ENCODE results near the gene NLRX1. TPM values are rescaled to one million over a fixed set of nuclear protein-coding genes. Genes with fewer than 3 reads are reported as not detected.
"Not testable (repeated sequence)": the region's sequence is repeated elsewhere in the genome, so short reads cannot be mapped to it uniquely, and the experiment has no call there.

The NLRX1 gene
- total RNA-seq, 3 donors from 2014 or later: 9.7 to 13.2 (median 9.7) TPM

DNA sequence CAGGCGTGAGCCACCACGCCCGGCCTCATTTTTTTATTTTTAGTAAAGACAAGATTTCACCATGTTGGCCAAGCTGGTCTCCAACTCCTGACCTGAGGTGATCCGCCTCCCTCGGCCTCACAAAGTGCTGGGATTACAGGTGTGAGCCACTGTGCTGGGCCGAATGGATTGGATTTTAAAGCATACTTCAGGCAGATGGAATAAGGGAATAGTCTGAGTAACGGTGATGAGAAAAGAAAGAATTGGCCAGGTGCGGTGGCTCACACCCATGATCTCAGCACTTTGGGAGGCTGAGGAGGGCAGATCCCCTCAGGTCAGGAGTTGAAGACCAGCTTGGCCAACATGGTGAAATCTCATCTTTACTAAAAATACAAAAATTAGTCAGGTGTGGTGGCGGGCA, 35.5 kb downstream of the NLRX1 start:
- DNase-seq (no peak), ATAC-seq (no peak)
- Mint-ChIP-seq H3K9me3 (no peaks in the 10 kb centered on the region), H3K4me1 (ENCODE audit: low read depth) (peaks cover 18% of the 10 kb centered on the region), H3K4me3 (no peak overlapping the region), H3K27me3 (ENCODE audit: low read depth) (no peaks in the 10 kb centered on the region), H3K36me3 (ENCODE audit: insufficient read depth) (no peaks in the 10 kb centered on the region)

DNA sequence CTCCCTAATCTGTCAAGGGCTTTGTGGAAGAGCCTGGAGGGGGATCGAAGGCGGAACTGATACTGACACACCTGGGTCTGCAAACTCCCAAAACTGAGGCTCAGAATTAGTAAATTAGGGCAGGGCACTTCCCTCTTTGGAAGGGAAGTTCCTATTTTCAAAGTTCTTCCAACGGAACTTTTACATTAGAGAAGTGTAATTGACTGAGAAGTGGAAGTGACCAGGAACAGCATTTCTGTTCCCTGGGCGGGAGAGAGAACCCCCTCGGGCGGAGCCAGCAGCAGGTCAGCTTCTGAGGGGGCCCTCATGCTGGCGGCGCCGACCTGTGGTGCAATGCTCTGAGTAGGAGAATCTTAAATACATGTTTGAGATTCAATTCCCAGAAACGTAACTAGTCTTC, 36.6 kb downstream of the NLRX1 start:
- ATAC-seq: no peak
- no peaks in the 10 kb centered on the region for H3K36me3 Mint-ChIP-seq (ENCODE audit: insufficient read depth)
- H3K4me3 Mint-ChIP-seq: peak overlapping the region; percentile 48
- no peak for DNase-seq
- H3K27me3 Mint-ChIP-seq (ENCODE audit: low read depth): no peaks in the 10 kb centered on the region
- peaks cover 26% of the 10 kb centered on the region for H3K4me1 Mint-ChIP-seq (ENCODE audit: low read depth)
- H3K9me3 Mint-ChIP-seq: no peaks in the 10 kb centered on the region

DNA sequence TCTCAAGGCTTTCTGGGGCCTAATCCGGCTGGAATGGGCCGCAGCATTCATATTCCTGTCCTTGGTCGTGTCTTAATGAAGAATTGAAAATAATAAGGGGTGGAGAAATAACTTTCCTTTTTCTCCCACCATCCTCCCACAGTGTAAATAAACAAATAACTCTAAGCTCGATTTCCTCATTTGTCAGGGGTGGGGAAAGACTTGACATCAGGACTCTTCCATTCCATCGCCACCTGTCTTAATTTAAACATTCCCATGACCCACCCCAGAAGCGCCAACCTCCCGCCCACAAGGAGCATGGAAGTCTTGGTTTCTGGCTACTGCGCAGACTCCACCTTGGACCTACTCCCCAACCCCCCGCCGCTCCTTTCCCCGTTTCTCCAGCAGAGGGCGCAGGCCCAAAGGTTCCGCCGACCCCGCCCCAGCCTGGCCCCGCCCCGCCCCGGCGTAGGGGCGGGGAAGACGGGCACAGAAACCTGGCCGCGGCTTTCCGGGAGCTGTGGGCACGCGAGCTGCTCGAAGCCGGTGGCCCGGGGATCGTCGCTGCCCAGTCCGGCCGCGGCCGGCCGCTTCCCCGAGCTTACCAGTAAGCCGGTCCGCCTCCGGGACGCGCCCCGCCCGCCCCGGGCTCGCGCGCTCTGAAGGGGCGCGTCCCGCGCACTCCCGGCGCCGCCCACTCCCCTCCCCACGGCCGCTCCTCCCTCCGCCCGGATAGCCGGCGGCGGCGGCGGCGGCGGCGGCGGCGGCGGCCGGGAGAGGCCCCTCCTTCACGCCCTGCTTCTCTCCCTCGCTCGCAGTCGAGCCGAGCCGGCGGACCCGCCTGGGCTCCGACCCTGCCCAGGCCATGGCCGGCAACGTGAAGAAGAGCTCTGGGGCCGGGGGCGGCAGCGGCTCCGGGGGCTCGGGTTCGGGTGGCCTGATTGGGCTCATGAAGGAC, 37.3 kb downstream of the NLRX1 start, which contains the start of gene CBL:
Gene CBL (plus strand): TSS at position 766 of the 937 bp plus-strand sequence. CDS start 79 bp downstream, at position 845.
- Mint-ChIP-seq H3K9me3 (no peaks in the 10 kb centered on the region), H3K4me1 (ENCODE audit: low read depth) (peaks cover 30% of the 10 kb centered on the region), H3K4me3 (peak within 1 kb of the TSS; percentile 95), H3K27me3 (ENCODE audit: low read depth) (no peaks in the 10 kb centered on the region), H3K36me3 (ENCODE audit: insufficient read depth) (no peaks in the 10 kb centered on the region)
- ATAC-seq (peak; percentile 92 to 94), DNase-seq (peak; percentile 99)

DNA sequence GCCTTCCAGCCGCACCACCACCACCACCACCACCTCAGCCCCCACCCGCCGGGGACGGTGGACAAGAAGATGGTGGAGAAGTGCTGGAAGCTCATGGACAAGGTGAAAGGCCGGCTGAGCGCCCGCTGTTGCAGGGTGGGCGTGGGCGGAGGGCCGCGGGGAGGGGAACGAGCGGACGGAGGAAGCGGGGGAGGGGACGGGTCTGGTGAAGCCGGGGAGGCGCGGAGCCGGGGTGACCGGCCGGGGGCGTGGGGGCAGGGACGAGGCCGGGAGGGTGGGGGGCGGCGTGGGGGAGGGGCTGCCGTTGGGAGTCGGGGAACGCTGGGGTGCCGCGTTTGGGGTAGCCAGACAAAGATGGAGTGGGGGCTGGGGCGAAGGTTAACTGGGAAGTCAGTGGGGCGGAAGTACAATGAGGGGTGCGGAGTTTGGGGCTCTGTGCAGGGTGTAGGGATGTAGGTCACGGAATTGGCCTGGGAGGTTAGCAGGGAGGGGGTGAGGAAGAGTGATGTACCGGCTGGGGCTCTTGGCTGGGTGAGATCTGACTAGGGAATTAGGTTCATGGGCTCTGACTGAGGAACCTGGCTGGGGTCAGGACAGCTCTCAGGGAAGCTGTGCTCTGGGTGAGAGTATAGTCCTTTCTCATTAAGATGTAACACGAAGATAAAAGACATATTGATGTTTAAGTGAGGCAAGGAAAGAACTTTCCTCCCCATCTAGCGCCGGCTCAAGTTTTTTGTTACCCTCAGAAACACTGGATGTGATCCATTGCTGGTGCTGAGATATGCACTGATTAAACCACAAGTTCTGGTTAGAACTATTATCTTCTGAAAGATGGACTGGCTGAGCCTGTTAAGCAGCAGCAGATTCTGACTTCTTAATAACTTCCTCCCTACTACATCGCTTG, 38.2 kb downstream of the NLRX1 start:
- Mint-ChIP-seq H3K36me3 (ENCODE audit: insufficient read depth) (no peaks in the 10 kb centered on the region), H3K27me3 (ENCODE audit: low read depth) (no peaks in the 10 kb centered on the region), H3K4me3 (peak overlapping the region; percentile 95), H3K4me1 (ENCODE audit: low read depth) (peaks cover 30% of the 10 kb centered on the region), H3K9me3 (no peaks in the 10 kb centered on the region)
- peak; percentile 32 for DNase-seq
- peak; percentile 38 to 41 for ATAC-seq

DNA sequence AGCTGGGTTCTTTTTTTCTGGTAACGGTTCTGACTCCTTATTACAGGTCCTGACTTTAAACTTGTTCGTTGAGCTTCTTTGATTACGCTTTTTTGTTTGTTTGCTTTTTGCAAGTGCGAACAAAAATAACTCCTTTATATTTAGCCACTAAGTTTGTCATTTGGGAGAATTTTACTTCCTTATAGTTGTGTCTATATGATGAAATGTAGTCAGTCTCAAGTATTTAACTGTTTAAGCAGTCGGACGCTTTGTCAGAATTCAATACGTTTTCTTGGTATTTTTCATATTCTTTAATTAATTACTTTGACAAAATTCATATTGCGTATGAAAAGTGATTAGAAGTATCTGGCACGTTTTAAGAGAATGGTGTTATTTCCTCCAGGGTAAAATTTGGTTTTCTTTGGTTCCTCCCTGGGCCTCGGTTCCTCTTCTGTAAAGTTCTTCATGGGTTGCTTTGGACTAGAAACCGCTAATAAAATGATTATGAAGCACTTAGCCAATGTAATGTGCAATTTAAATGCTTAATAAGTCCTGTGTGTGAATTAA, 39.0 kb downstream of the NLRX1 start:
- DNase-seq (no peak), ATAC-seq (no peak)
- Mint-ChIP-seq H3K36me3 (ENCODE audit: insufficient read depth) (no peaks in the 10 kb centered on the region), H3K27me3 (ENCODE audit: low read depth) (no peaks in the 10 kb centered on the region), H3K4me1 (ENCODE audit: low read depth) (peaks cover 30% of the 10 kb centered on the region), H3K4me3 (peak overlapping the region; percentile 95), H3K9me3 (no peaks in the 10 kb centered on the region)

DNA sequence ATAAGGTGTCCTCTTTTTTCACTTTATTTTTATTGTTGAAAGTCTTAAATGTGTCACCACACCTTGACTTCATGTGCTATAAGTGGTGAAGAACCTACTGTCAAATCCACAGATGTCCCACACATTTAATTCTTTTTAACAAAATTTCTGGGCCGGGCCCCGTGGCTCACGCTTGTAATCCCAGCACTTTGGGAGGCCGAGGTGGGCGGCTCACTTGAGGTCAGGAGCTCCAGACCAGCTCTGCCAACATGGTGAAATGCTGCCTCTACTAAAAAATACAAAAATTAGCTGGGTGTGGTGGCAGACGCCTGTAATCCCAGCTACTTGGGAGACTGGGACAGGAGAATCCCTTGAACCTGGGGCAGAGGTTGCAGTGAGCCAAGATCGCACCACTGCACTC, 40.7 kb downstream of the NLRX1 start:
- H3K4me1 Mint-ChIP-seq (ENCODE audit: low read depth): peaks cover 36% of the 10 kb centered on the region
- no peaks in the 10 kb centered on the region for H3K27me3 Mint-ChIP-seq (ENCODE audit: low read depth)
- no peaks in the 10 kb centered on the region for H3K36me3 Mint-ChIP-seq (ENCODE audit: insufficient read depth)
- H3K4me3 Mint-ChIP-seq: no peak overlapping the region
- no peaks in the 10 kb centered on the region for H3K9me3 Mint-ChIP-seq
- DNase-seq (no peak), ATAC-seq (no peak)

DNA sequence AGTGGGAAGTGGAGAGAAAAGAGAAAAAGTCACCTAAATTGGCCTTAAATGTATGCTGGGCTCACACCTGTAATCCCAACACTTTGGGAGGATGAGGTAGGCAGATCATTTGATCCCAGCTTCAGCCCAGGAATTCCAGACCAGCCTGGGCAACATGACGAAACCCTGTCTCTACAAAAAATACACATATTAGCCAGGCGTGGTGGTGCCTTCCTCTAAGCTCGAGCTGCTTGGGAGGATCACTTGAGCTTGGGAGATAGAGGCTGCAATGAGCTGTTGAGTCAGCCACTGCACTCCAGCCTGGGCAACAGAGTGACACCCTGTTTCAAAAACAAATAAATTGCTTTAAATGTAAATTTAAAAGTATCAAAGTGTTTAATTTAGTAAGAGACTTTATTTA, 41.5 kb downstream of the NLRX1 start:
- Mint-ChIP-seq H3K36me3 (ENCODE audit: insufficient read depth) (no peaks in the 10 kb centered on the region), H3K4me1 (ENCODE audit: low read depth) (peaks cover 40% of the 10 kb centered on the region), H3K9me3 (no peaks in the 10 kb centered on the region), H3K27me3 (ENCODE audit: low read depth) (no peaks in the 10 kb centered on the region), H3K4me3 (no peak overlapping the region)
- no peak for ATAC-seq
- no peak for DNase-seq

DNA sequence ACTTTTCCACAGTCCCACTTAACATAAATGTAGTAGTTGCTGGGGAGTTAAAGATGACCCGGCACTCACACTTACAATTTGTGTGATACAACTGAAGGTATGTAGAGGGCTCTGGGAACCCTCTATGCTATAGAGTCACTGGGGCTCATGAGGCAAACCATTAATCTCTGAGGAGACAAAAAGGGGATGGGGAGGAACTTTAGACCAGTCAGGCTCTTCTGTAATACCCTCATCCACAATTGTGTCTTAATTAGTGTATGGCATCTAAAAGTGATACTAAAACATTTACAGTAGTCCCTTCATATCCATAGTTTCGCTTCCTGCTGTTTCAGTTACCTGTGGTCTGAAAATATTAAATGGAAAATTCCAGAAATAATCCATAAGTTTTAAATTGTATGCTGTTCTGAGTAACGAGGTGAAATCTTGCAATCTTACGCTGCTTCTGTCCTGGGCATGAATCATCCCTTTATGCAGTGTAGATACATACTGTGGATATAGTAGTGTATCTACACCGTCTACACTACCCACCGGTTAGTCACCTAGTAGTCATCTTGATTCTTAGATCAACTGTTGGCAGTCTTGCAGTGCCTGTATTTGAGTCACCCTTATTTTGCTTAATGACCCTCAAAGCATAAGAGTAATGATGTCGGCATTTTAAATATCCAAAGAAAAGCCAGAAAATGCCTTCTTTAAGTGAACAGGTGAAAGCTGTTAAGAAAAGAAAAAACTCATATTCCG, 49.8 kb downstream of the NLRX1 start:
- Mint-ChIP-seq H3K27me3 (ENCODE audit: low read depth) (no peaks in the 10 kb centered on the region), H3K36me3 (ENCODE audit: insufficient read depth) (no peaks in the 10 kb centered on the region), H3K4me3 (no peak overlapping the region), H3K9me3 (no peaks in the 10 kb centered on the region), H3K4me1 (ENCODE audit: low read depth) (peaks cover 49% of the 10 kb centered on the region)
- DNase-seq (no peak), ATAC-seq (peak; percentile 100)

DNA sequence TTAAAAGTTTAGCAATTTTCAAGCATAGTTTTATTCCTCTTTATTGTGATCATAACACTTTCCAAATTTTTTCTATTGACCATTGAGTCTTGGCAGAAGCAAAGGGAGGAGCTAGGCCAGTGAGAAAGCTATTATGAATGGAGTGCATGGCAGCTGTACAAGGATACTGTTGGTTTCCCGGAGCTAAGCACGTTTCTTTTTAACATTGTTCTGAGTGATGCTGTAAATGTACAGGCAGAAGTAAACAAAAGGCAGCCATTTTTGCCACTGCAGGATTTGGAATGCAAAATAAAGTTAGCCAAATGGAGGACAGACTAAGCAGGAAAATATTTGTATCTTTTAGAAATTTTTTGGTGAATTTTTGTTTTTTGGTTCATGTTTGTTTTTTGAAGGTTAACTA, 53.8 kb downstream of the NLRX1 start:
- no peak for ATAC-seq
- Mint-ChIP-seq H3K4me1 (ENCODE audit: low read depth) (peaks cover 48% of the 10 kb centered on the region), H3K9me3 (no peaks in the 10 kb centered on the region), H3K4me3 (no peak overlapping the region), H3K36me3 (ENCODE audit: insufficient read depth) (peaks cover 2% of the 10 kb centered on the region), H3K27me3 (ENCODE audit: low read depth) (no peaks in the 10 kb centered on the region)
- no peak for DNase-seq

DNA sequence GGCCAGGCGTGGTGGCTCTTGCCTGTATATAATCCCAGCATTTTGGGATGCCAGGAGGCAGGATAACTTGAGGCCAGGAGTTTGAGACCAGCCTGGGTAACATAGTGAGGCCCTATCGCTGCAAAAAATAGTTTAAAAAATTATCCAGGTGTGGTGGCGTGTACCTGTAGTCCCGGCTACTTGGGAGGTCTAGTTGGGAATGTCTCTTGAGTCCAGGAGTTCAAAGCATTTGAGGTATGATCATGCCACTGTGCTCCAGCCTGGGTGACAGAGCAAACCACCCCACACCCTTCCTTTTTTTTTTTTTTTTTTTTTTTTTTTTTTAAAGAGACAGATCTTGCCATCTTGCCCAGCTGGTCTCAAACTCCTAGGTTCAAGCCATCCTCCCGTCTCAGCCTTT, 54.4 kb downstream of the NLRX1 start:
- H3K4me3 Mint-ChIP-seq: no peak overlapping the region
- H3K4me1 Mint-ChIP-seq (ENCODE audit: low read depth): peaks cover 48% of the 10 kb centered on the region
- H3K27me3 Mint-ChIP-seq (ENCODE audit: low read depth): no peaks in the 10 kb centered on the region
- no peaks in the 10 kb centered on the region for H3K9me3 Mint-ChIP-seq
- H3K36me3 Mint-ChIP-seq (ENCODE audit: insufficient read depth): peaks cover 2% of the 10 kb centered on the region
- ATAC-seq (no peak), DNase-seq (no peak)

DNA sequence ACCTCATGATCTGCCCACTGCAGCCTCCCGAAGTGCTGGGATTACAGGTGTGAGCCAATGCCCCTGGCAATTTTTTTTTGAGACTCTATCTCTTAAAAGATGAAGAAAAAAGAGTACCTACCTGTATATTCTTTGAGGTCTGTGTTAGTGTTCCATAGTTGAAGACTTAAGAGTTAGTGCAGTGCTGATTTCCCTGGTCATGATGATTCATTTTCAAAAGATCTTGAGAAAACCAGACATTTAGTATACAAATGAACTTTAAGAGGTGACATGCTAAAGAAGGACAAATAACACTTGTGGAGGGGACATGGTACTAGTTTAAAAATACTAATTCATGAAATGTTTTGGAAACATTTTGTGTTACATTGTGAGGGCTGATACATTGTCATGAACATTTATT, 55.3 kb downstream of the NLRX1 start:
- no peak overlapping the region for H3K4me3 Mint-ChIP-seq
- peaks cover 47% of the 10 kb centered on the region for H3K4me1 Mint-ChIP-seq (ENCODE audit: low read depth)

DNA sequence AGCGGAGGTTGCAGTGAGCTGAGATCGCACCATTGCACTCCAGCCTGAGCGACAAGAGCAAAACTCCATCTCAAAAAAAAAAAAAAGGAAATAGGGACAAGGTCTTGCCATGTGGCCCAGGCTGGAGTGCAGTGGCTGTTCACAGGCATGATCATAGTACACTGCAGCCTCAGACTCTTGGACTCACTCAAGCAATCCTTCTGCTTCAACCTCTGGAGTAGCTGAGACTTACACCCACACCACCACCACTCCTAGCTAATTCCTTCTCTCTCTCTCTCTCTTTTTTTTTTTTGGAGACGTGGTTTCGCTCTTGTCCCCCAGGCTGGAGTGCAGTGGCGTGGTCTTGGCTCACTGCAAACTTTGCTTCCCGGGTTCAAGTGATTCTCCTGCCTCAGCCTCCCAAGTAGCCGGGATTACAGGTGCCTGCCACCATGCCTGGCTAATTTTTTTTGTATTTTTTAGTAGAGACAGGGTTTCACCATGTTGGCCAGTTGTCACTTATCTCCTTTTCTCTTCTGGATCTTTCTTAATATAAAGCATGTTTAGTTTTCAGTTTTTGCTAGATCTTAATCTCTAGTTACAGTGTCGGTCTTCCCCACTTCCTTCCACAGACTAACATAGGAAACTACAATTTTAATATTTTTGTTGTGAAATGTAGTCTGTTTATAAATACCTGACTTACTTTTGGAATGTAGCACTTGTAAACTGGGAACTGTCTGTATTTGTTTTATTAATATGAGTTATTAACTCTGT, 60.2 kb downstream of the NLRX1 start:
- H3K9me3 Mint-ChIP-seq; H3K36me3 Mint-ChIP-seq (ENCODE audit: insufficient read depth); DNase-seq; ATAC-seq; H3K27me3 Mint-ChIP-seq (ENCODE audit: low read depth): not testable (repeated sequence)
- peak overlapping the region; percentile 62 for H3K4me3 Mint-ChIP-seq
- peaks cover 46% of the 10 kb centered on the region for H3K4me1 Mint-ChIP-seq (ENCODE audit: low read depth)

More for the DNA sequence above, 55.3 kb downstream of the NLRX1 start:
- ATAC-seq (no peak), DNase-seq (no peak)
- Mint-ChIP-seq H3K9me3 (no peaks in the 10 kb centered on the region), H3K27me3 (ENCODE audit: low read depth) (no peaks in the 10 kb centered on the region), H3K36me3 (ENCODE audit: insufficient read depth) (peaks cover 2% of the 10 kb centered on the region)

DNA sequence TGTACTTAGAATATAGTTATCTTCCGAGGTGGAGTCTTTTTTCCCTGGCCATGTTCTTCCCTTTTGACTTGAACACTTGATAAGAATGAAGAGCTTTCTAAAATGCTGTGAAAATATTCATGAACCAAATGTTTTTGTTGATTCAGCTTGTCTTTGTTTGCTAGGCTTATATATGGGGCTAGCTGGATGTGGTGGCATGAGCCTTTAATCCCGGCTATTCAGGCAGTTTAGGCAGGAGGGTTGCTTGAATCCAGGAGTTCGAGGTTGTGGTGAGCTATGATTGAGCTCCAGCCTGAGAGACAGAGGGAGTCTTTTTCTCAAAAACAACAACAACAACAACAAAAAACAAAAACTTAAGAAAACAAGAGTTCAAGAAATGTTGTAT, 60.8 kb downstream of the NLRX1 start:
- DNase-seq: no peak
- H3K36me3 Mint-ChIP-seq (ENCODE audit: insufficient read depth): peaks cover 11% of the 10 kb centered on the region
- no peaks in the 10 kb centered on the region for H3K9me3 Mint-ChIP-seq
- no peaks in the 10 kb centered on the region for H3K27me3 Mint-ChIP-seq (ENCODE audit: low read depth)
- no peak for ATAC-seq
- peak overlapping the region; percentile 62 for H3K4me3 Mint-ChIP-seq
- H3K4me1 Mint-ChIP-seq (ENCODE audit: low read depth): peaks cover 40% of the 10 kb centered on the region

Measured in activated T-cell treated with anti-CD3 and anti-CD28 coated beads, Interleukin-2, amount 50 U/mL, for 4 hours (primary cell).